Posterior vena cava (tissue), 2 donors: ENCODE data around the gene PLP1. TPM values are rescaled to one million over a fixed set of nuclear protein-coding genes. Genes with fewer than 3 reads are reported as not detected.
A peak's percentile ranks its signal among the peaks of the same experiment; 100 is the strongest.
"Not testable (repeated sequence)": the region's sequence is repeated elsewhere in the genome, so short reads cannot be mapped to it uniquely, and the experiment has no call there.

ENCODE experiments used
- DNase-seq: peaks from one replicate; pipeline ENCODE4 v3.0.0-alpha.2; 2020; ENCODE audit warnings: low spot score
- intact Hi-C, 2 donors: fragments of 100-400 bp; cut with DNase I; formaldehyde crosslinking; loops; one replicate each; pipeline versions ENCODE4 v1.14.1 to v1.14.2; 2022 to 2023
- total RNA-seq, 2 donors: library from RNA; stranded (reverse); fragmentation: NEBNext Ultra II Directional; extraction: Animal tissue kit (Norgen Biotek cat#: 25700); gene quantifications; one replicate each; pipeline ENCODE4 v1.2.1, GENCODE V29; 2021
- donor health status: DM: yes; HTN: yes; CAD: no.
- donor health status: DM: yes; HTN: yes; CAD: no.

PLP1 gene
- total RNA-seq, 2 donors from 2014 or later = 3.6 to 5.0 TPM

DNA sequence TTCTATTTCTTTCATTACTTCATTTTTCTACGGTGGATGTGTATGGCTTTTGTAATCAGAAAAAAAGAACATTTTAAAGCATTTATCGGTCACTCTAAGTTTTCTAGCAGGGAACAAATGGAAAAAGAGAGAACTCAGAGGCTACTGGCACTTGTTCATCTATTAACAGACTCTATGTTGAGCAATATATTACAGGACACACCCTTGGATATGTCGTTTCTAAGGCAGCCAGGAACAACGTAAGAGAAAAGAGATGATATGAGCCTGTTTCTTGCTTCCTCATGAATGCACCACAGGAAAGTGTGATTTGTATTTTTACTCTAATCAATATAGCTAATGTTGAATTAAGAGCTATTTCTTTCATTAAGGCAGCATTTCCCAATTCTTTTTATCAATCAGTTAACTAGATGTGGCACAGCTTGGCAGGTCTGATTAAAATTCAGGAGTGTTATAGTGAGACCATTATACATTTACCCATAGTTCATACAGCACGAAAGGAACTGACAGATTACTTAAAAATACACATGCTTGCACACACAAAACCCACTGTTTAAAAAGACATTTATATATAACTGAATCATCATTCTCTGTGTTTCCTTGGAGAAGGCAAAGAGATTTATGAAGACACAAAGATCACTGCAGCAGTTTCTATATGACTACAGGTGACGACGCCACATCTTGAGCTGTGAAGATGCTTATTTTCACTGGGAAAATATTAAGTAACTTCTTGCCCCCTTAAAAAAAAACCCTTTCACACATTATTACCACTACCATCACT is 42.4 kb downstream of the PLP1 start:
- no peak for DNase-seq

DNA sequence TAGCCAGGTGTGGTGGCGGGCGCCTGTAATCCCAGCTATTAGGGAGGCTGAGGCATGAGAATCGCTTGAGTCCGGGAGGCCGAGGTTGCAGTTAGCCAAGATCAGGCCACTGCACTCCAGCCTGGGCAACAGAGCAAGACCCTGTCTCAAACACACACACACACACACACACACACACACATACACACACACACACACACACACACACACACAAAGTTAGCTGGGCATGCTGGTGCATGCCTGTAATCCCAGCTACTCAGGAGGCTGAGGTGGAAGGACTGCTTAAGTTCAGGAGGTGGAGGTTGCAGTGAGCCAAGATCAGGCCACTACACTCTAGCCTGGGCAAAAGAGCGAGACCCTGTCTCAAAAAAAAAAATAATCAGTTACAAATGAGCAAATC is 44.2 kb downstream of the PLP1 start:
- intact Hi-C loops = loop anchor here in 1 of 2 donors (2.0 kb wide), 1 partner anchor 292 kb away; no protein-coding TSS in a partner anchor
- not testable (repeated sequence) for DNase-seq

More for the DNA sequence above, 42.4 kb downstream of the PLP1 start:
- intact Hi-C loops = loop anchor here (10.0 kb wide), 2 partner anchors 104 to 124 kb away; partner anchors contain the start of gene TMEM31 (in 1 of the 2)

GRCh38 chrX:103823591-103823990 is 47.0 kb downstream of the PLP1 start:
- no peak for DNase-seq
- intact Hi-C loops = no loop called here

- DNase-seq = no peak
- intact Hi-C loops = no loop called here
Observed at GRCh38 chrX:103825881-103826280, 49.2 kb downstream of the PLP1 start.

DNA sequence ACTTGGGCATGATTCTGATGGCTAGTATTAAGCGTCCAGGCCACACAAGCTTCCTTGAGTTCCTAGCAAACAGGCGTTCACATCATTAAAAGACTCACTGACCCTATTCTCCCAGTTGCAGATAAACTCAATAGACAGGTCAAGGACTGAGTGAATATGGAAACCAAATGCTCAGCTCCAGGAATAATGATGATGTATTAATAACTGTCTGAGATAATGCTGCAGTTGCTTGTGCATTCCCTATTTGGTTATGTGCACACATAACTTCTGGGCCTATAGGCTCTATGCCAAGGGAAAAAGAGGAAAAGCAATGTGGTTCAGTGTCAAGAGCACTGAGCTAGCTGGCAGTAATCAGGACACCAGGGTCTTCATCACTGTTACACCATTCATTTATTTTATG is 51.9 kb downstream of the PLP1 start:
- no peak for DNase-seq
- intact Hi-C loops = no loop called here

- intact Hi-C loops = no loop called here
- DNase-seq = no peak
Observed at GRCh38 chrX:103830848-103831247, 54.2 kb downstream of the PLP1 start.

- intact Hi-C loops = no loop called here
- DNase-seq = no peak
Observed at GRCh38 chrX:103831342-103831802, 54.7 kb downstream of the PLP1 start.

- intact Hi-C loops = no loop called here
- peak; percentile 90 for DNase-seq
Observed at GRCh38 chrX:103831803-103832544, 55.3 kb downstream of the PLP1 start, which contains the start of gene RAB9B. Gene RAB9B, minus strand, starts transcription at chrX:103832257. Its CDS starts 6,473 bp downstream, at chrX:103825784.

DNA sequence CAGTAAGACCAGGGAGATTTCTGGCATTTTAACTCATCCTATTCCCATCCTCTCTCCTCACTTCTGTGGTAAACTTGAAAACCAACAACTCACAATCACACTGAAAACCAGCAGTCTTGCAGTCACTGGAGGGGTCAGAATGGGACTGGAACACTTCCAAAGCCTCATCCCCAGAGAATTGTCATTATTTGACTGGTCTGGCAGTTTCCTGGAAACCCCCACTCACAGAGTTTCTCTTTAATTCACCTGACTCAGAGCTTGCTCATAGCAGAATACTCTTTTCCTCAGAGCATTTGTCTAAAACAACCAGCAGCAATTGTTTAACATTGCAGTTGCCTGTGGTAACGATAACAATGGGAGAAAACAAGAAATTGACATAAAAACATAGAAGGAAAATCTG is 62.8 kb downstream of the PLP1 start:
- DNase-seq = no peak
- intact Hi-C loops = no loop called here

Other genes starting within 250 kb of the PLP1 start
- 100 to 1,000 TPM; 197 to 336 TPM for gene TCEAL4, start 191.3 kb upstream of the PLP1 start, total RNA-seq
- 100 to 1,000 TPM in 1 of 2 donors, 10 to 100 TPM in 1; 87.0 to 113 TPM for gene TCEAL3, start 168.9 kb upstream of the PLP1 start, total RNA-seq
- gene TCEAL1, start 147.9 kb upstream of the PLP1 start, total RNA-seq = 100 to 1,000 TPM in 1 of 2 donors, 10 to 100 TPM in 1; 90.0 to 120 TPM
- gene MORF4L2, start 90.1 kb upstream of the PLP1 start, total RNA-seq = 100 to 1,000 TPM; 404 to 531 TPM
- not detected for gene TMEM31, start 65.9 kb upstream of the PLP1 start, total RNA-seq
- 10 to 100 TPM; 11.8 to 24.7 TPM for gene RAB9B, start 55.4 kb downstream of the PLP1 start, total RNA-seq
- gene TMSB15B, start 185.8 kb downstream of the PLP1 start, total RNA-seq = 1 to 10 TPM; 4.9 to 6.5 TPM
- not detected for gene H2BW1, start 236.9 kb downstream of the PLP1 start, total RNA-seq